Trophoblast cell (in vitro differentiated cells and primary cell): ENCODE data around the gene DLX2.

ENCODE experiments used
- DNase-seq, 2 donors: peaks; one replicate each; pipeline ENCODE4 v3.0.0-alpha.2; 2016
- H2AFZ ChIP-seq: 2 replicates; pipeline ENCODE4 v1.6.1; 2013; ENCODE audit warnings: low read length, moderate library complexity, mild to moderate bottlenecking; ENCODE audit not compliant: insufficient read depth, poor library complexity
- H2AK5ac ChIP-seq: 2 replicates; pipeline ENCODE4 v1.6.1; 2013; ENCODE audit warnings: mild to moderate bottlenecking, low read length
- H2BK120ac ChIP-seq: 2 replicates; pipeline ENCODE4 v1.6.1; 2013; ENCODE audit warnings: low read length, mild to moderate bottlenecking, moderate library complexity; ENCODE audit not compliant: insufficient read depth, poor library complexity
- H2BK12ac ChIP-seq: 2 replicates; pipeline ENCODE4 v1.6.1; 2013; ENCODE audit warnings: mild to moderate bottlenecking, low read length, moderate library complexity
- H2BK5ac ChIP-seq: 2 replicates; pipeline ENCODE4 v1.6.1; 2013; ENCODE audit warnings: low read length, low read depth, moderate library complexity, mild to moderate bottlenecking; ENCODE audit not compliant: poor library complexity
- H3K14ac ChIP-seq: 2 replicates; pipeline ENCODE4 v1.6.1; 2013; ENCODE audit warnings: mild to moderate bottlenecking, low read length
- H3K18ac ChIP-seq: 2 replicates; pipeline ENCODE4 v1.6.1; 2013; ENCODE audit warnings: mild to moderate bottlenecking, low read length
- H3K23ac ChIP-seq: 2 replicates; pipeline ENCODE4 v1.6.1; 2013; ENCODE audit warnings: low read length
- H3K27ac ChIP-seq: 2 replicates; pipeline ENCODE4 v1.5.1; 2013; ENCODE audit warnings: low read depth, mild to moderate bottlenecking, inconsistent platforms, low read length, moderate library complexity
- H3K27me3 ChIP-seq: 2 replicates; pipeline ENCODE4 v1.6.1; 2013; ENCODE audit warnings: inconsistent platforms, mild to moderate bottlenecking, low read length, moderate library complexity; ENCODE audit not compliant: insufficient read depth
- H3K36me3 ChIP-seq, 2 experiments: 1 replicate in 1 of 2; 2 replicates in 1 of 2; pipeline ENCODE4 v1.6.1; 2013; ENCODE audit warnings: low read length in 2 of 2, mild to moderate bottlenecking in 2 of 2, moderate library complexity in 1 of 2; ENCODE audit not compliant: insufficient read depth in 2 of 2, control insufficient read depth in 1 of 2
- H3K4ac ChIP-seq: 2 replicates; pipeline ENCODE4 v1.6.1; 2013; ENCODE audit warnings: low read depth, mild to moderate bottlenecking, low read length, moderate library complexity
- H3K4me1 ChIP-seq, 2 experiments: 1 replicate in 1 of 2; 2 replicates in 1 of 2; pipeline ENCODE4 v1.6.1; 2013; ENCODE audit warnings: low read length in 2 of 2, mild to moderate bottlenecking in 2 of 2, moderate library complexity in 1 of 2; ENCODE audit not compliant: insufficient read depth in 2 of 2, control insufficient read depth in 1 of 2
- H3K4me2 ChIP-seq: 2 replicates; pipeline ENCODE4 v1.6.1; 2013; ENCODE audit warnings: inconsistent platforms, mild to moderate bottlenecking, low read length, moderate library complexity
- H3K4me3 ChIP-seq: 2 replicates; pipeline ENCODE4 v1.5.1; 2013; ENCODE audit warnings: mild to moderate bottlenecking, low read depth, low read length, inconsistent platforms
- H3K79me1 ChIP-seq: one replicate; pipeline ENCODE4 v1.6.1; 2013; ENCODE audit warnings: low read length
- H3K79me2 ChIP-seq: 2 replicates; pipeline ENCODE4 v1.6.1; 2013; ENCODE audit warnings: low read length, mild to moderate bottlenecking; ENCODE audit not compliant: control insufficient read depth, insufficient read depth, poor library complexity
- H3K9ac ChIP-seq: 2 replicates; pipeline ENCODE4 v1.6.1; 2013; ENCODE audit warnings: mild to moderate bottlenecking, low read length
- H3K9me3 ChIP-seq: 2 replicates; pipeline ENCODE4 v1.6.1; 2013; ENCODE audit warnings: low read depth, mild to moderate bottlenecking, control low read depth, inconsistent platforms, low read length; ENCODE audit not compliant: insufficient read depth
- H4K12ac ChIP-seq: 2 replicates; pipeline ENCODE4 v1.6.1; 2013; ENCODE audit warnings: low read depth, mild to moderate bottlenecking, low read length, moderate library complexity
- H4K8ac ChIP-seq: 2 replicates; pipeline ENCODE4 v1.6.1; 2013; ENCODE audit warnings: low read depth, mild to moderate bottlenecking, low read length, moderate library complexity
- H4K91ac ChIP-seq: one replicate; pipeline ENCODE4 v1.6.1; 2013; ENCODE audit warnings: low read depth, mild to moderate bottlenecking, low read length, moderate library complexity
- WGBS: extraction: QIAGEN DNeasy Blood & Tissue Kit; methylation state at CpG from one replicate; pipeline ENCODE4 v1.1.7; 2013; ENCODE audit warnings: missing lambda C conversion rate; ENCODE audit not compliant: insufficient read length, insufficient coverage; ENCODE audit errors: extremely low coverage; 5-methylcytosine and 5-hydroxymethylcytosine counted together

The DLX2 gene

DNA sequence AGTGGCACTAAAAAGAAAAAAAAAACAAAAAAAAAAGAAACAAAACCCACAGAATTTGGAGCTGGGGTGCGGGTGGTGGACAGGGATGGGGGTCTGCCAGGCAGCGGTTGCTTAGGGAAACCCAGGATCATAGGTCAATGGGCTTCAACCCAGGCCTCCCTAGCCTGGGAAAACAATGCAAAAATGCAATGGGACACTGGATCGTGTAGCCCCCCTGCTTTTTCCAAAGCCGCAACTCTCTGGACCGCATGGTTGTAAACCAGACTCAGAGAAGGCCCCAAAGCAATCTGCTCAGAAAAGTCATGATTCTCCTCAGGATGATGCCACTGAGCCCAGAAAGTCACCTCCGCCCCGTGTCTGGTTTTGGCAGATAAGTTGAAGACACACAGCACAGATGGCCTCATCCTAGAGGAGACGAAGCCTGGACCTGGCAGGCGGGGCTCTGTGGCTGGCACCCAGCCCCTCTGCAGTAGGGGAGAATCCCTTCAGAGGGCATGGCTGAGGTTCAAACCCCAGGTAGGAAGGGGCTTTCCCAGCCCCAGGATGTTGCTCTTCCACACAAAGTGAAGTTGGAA lies 5.1 kb downstream of the DLX2 start:
- Histone ChIP-seq H3K36me3 (peaks cover 18% of the 10 kb centered on the region in 2 experiments), H2AFZ (no peak overlapping the region), H3K18ac (peak overlapping the region; percentile 85), H4K8ac (peak overlapping the region; percentile 96), H2AK5ac (peak overlapping the region; percentile 11), H3K79me1 (peaks cover 73% of the 10 kb centered on the region), H3K4me2 (peak overlapping the region; percentile 81), H2BK5ac (peak overlapping the region; percentile 98), H3K9ac (peak overlapping the region; percentile 18), H3K27me3 (no peaks in the 10 kb centered on the region), H3K4me3 (no peak overlapping the region), H3K4ac (peak overlapping the region; percentile 30), H2BK12ac (peak overlapping the region; percentile 70), H3K14ac (peak overlapping the region; percentile 42), H4K12ac (peak overlapping the region; percentile 74), H3K27ac (peak overlapping the region; percentile 100), H4K91ac (peak overlapping the region; percentile 95), H3K4me1 (peaks cover 16 to 23% of the 10 kb centered on the region in 2 experiments), H3K23ac (no peak overlapping the region), H2BK120ac (peak overlapping the region; percentile 97), H3K79me2 (peaks cover 43% of the 10 kb centered on the region), H3K9me3 (no peaks in the 10 kb centered on the region)
- WGBS = no CpG with 5 or more reads among the region's 9 CpGs
- DNase-seq = no peak

DNA sequence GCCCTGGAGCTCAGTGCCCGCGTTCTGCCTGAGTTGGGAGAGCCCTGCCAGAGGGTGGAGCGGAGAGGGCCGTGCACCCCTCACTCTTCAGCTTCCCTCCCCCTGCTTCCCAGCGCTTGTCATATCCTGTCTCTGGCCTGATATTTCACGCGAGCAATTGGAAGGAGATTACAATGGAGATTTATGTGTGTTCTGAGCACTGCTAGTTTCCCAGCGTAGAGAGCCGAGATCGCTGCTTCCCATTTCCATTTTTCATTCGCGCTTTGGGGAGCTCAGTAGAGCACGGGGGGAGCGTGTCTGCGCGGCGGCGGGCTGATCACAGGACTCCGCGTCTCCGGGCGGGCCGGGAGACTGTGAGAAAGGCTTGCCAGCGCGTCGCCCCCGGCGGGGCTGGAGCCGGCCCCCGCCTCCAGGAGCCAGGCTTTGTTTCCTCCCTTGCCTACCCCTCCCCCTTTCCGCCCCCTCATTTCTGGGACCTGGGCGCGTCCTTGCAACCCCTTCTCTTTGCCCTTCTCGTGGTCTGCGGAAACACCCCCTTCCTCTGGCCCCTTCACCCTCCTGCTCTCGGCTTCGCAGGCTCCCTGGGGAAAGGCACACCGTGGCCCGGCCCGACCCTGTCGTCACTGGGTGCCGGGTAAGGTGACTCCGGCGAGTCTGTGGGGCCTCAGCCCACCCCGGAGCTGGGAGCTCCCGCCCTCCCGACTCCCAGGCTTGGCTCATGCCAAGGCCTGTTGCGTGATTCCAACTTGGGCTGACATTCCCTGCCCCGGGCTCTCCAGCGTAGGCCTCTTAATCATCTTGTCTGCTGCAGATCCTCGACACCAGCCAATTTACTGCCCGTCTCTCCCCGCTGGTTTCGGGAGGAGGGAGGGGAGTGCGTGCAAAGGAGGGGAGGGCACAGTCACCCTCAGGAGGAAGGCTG lies 5.8 kb downstream of the DLX2 start:
- H3K18ac ChIP-seq = peak overlapping the region; percentile 85
- H2BK120ac ChIP-seq = peak overlapping the region; percentile 97
- peaks cover 18% of the 10 kb centered on the region in 2 experiments for H3K36me3 ChIP-seq
- H4K8ac ChIP-seq = peak overlapping the region; percentile 96
- peak overlapping the region; percentile 89 for H2AFZ ChIP-seq
- no peak for DNase-seq
- no peaks in the 10 kb centered on the region for H3K9me3 ChIP-seq
- peaks cover 39% of the 10 kb centered on the region for H3K79me2 ChIP-seq
- peak overlapping the region; percentile 76 for H2AK5ac ChIP-seq
- H4K91ac ChIP-seq = peak overlapping the region; percentile 95
- peak overlapping the region; percentile 68 for H3K4me3 ChIP-seq
- H3K4me1 ChIP-seq = peaks cover 16 to 23% of the 10 kb centered on the region in 2 experiments
- no CpG with 5 or more reads among the region's 55 CpGs for WGBS
- H3K27me3 ChIP-seq = no peaks in the 10 kb centered on the region
- peak overlapping the region; percentile 31 for H3K4ac ChIP-seq
- H3K27ac ChIP-seq = peak overlapping the region; percentile 100
- peak overlapping the region; percentile 42 for H3K14ac ChIP-seq
- peak overlapping the region; percentile 81 for H3K4me2 ChIP-seq
- H3K23ac ChIP-seq = no peak overlapping the region
- peak overlapping the region; percentile 98 for H2BK5ac ChIP-seq
- H4K12ac ChIP-seq = peak overlapping the region; percentile 74
- peak overlapping the region; percentile 95 for H2BK12ac ChIP-seq
- H3K79me1 ChIP-seq = peaks cover 66% of the 10 kb centered on the region
- peak overlapping the region; percentile 77 for H3K9ac ChIP-seq

DNA sequence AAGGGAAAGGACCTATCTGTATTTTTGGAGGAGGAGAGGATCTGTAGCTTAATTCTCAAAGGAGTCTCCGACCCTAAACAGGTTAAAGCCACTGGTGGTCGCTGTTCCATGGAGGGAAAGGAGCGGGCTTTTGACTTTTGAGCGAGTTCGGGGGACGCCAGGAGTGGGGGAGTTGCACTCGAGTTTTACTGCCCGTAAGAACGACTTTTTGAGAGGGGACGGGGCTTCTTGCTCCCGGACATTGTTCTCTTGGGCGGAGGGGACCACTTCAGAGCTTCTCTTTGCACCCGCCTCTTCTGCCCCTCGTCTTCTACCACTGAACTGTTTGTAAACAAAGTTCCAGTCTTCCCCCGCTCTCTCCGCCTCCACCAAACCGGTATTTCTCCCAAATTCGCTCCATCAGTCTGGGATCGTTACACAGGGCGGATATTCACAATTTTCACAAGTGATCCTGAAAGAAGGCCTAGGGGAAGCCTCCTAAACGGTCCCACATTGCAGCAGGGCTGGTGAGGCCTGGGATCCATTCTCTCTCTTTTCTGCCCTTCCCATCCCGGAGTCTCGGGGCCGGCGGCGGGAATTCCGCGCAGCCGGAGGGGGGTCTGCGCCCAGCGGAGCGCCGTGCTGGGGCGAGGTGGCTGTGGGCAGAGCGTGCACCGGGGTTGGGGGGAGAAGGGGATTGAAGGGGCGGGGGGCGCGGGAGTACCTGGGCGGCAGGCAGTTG lies 6.6 kb downstream of the DLX2 start:
- peaks cover 59% of the 10 kb centered on the region for H3K79me1 ChIP-seq
- H4K12ac ChIP-seq = peak overlapping the region; percentile 74
- peak overlapping the region; percentile 97 for H2BK120ac ChIP-seq
- peak overlapping the region; percentile 7 for H2BK12ac ChIP-seq
- peaks cover 16 to 23% of the 10 kb centered on the region in 2 experiments for H3K4me1 ChIP-seq
- peaks cover 31% of the 10 kb centered on the region for H3K79me2 ChIP-seq
- H3K4ac ChIP-seq = peak overlapping the region; percentile 4
- no peaks in the 10 kb centered on the region for H3K27me3 ChIP-seq
- H3K18ac ChIP-seq = peak overlapping the region; percentile 85
- peak overlapping the region; percentile 98 for H2BK5ac ChIP-seq
- no CpG with 5 or more reads among the region's 40 CpGs for WGBS
- peak overlapping the region; percentile 81 for H3K4me2 ChIP-seq
- H3K9ac ChIP-seq = peak overlapping the region; percentile 77
- no peak for DNase-seq
- no peak overlapping the region for H3K23ac ChIP-seq
- peak overlapping the region; percentile 68 for H3K4me3 ChIP-seq
- H3K14ac ChIP-seq = peak overlapping the region; percentile 42
- peak overlapping the region; percentile 96 for H4K8ac ChIP-seq
- H2AK5ac ChIP-seq = peak overlapping the region; percentile 3
- peak overlapping the region; percentile 89 for H2AFZ ChIP-seq
- peaks cover 16% of the 10 kb centered on the region in 2 experiments for H3K36me3 ChIP-seq
- peak overlapping the region; percentile 95 for H4K91ac ChIP-seq
- no peaks in the 10 kb centered on the region for H3K9me3 ChIP-seq
- H3K27ac ChIP-seq = peak overlapping the region; percentile 100
